K562 (cell line): ENCODE measurements around the gene SCN2B. TPM values are rescaled to one million over a fixed set of nuclear protein-coding genes. Genes with fewer than 3 reads are reported as not detected.

Experiments used
- ATAC-seq: fragments of 200-7000 bp; cut with Tn5 transposase; 3 replicates; pipeline ENCODE4 v1.9.1; 2020; ENCODE audit warnings: moderate library complexity
- BruUV-seq: library from RNA; stranded (reverse); fragments of 400-500 nt; replicated peaks from 2 replicates; lab custom pipeline; 2021; lab: Mats Ljungman, UMichigan
- CTCF ChIA-PET: fragments of 300-600 bp; formaldehyde crosslinking; extraction: SDS; loops from one replicate; lab custom pipeline; 2021; ENCODE audit warnings: low intra/inter-chr PET ratio; lab: Yijun Ruan, JAX
- POLR2A ChIA-PET: fragments of 300-600, 350-650 bp; sonication (Branson Sonifier 250); formaldehyde crosslinking; extraction: SDS; loops from one replicate; lab custom pipeline; 2021; ENCODE audit warnings: antibody characterized with exemption, inconsistent platforms; lab: Yijun Ruan, JAX
- DNase-seq, 4 experiments: peaks; one replicate each; pipeline versions ENCODE4 v3.0.0 to v3.0.0-alpha.2; 2011 to 2018; ENCODE audit warnings: low spot score in 3 of 4, mixed read lengths in 3 of 4; ENCODE audit errors: extremely low read depth in 1 of 4
- FAIRE-seq: peaks from 2 replicates; lab custom pipeline; 2011; peaks lifted over from hg19 to GRCh38; lab: Jason Lieb, UNC
- H2AFZ ChIP-seq: 2 replicates; pipeline ENCODE4 v1.6.0; 2011; ENCODE audit warnings: low read depth, low read length, control low read depth, inconsistent platforms
- H3K27ac ChIP-seq: fragments of 200-600 bp; 3 replicates; pipeline ENCODE4 v1.8.0; 2011; ENCODE audit warnings: low read depth, mild to moderate bottlenecking, control low read depth, inconsistent platforms, low read length, moderate library complexity, mixed read lengths; ENCODE audit errors: extremely low read depth
- H3K27me3 ChIP-seq, 2 experiments: fragments of 300-600 bp in 1 of 2; 2 replicates in 1 of 2; 3 replicates in 1 of 2; pipeline versions ENCODE4 v1.6.0 to v1.8.0; 2011; ENCODE audit warnings: inconsistent platforms in 2 of 2, low read length in 2 of 2, mild to moderate bottlenecking in 1 of 2, mixed read lengths in 1 of 2, moderate library complexity in 1 of 2; ENCODE audit not compliant: control insufficient read depth in 2 of 2, insufficient read depth in 2 of 2
- H3K36me3 ChIP-seq: fragments of 300-600 bp; 3 replicates; pipeline ENCODE4 v1.8.0; 2011; ENCODE audit warnings: mild to moderate bottlenecking, low read length, inconsistent platforms; ENCODE audit not compliant: control insufficient read depth, insufficient read depth
- H3K4me1 ChIP-seq, 2 experiments: fragments of 200-600 bp in 1 of 2; replicated peaks in 1 of 2; 2 replicates in 1 of 2; 3 replicates in 1 of 2; pipeline versions ENCODE4 v1.5.1 to v1.8.0; 2011; ENCODE audit warnings: inconsistent platforms in 2 of 2, low read length in 2 of 2, mild to moderate bottlenecking in 1 of 2, mixed read lengths in 1 of 2, moderate library complexity in 1 of 2; ENCODE audit not compliant: control insufficient read depth in 2 of 2, insufficient read depth in 2 of 2
- H3K4me2 ChIP-seq: 2 replicates; pipeline ENCODE4 v1.6.1; 2011; ENCODE audit warnings: low read length, control low read depth, inconsistent platforms, mixed read lengths; ENCODE audit not compliant: insufficient read depth
- H3K4me3 ChIP-seq: fragments of 200-600 bp; sonication (generic), shearing (Covaris generic); 2 replicates; pipeline ENCODE4 v1.5.1; 2016; ENCODE audit warnings: control low read depth, inconsistent platforms
- H3K79me2 ChIP-seq: fragments of 200-600 bp; 3 replicates; pipeline ENCODE4 v1.8.0; 2011; ENCODE audit warnings: low read length, inconsistent platforms; ENCODE audit not compliant: control insufficient read depth, insufficient read depth
- H3K9ac ChIP-seq, 2 experiments: 2 replicates each; pipeline versions ENCODE4 v1.6.0 to v1.6.1; 2011; ENCODE audit warnings: low read depth in 2 of 2, low read length in 2 of 2, control low read depth in 1 of 2, inconsistent platforms in 1 of 2, mild to moderate bottlenecking in 1 of 2, mixed read lengths in 1 of 2; ENCODE audit not compliant: insufficient read depth in 1 of 2
- H3K9me1 ChIP-seq: one replicate; pipeline ENCODE4 v1.6.0; 2011; ENCODE audit warnings: inconsistent platforms, mild to moderate bottlenecking, low read length, moderate library complexity; ENCODE audit not compliant: control insufficient read depth, insufficient read depth
- H3K9me3 ChIP-seq: replicated peaks from 2 replicates; pipeline ENCODE4 v1.5.1; 2011; ENCODE audit warnings: low read depth, low read length, inconsistent platforms; ENCODE audit not compliant: control insufficient read depth, insufficient read depth
- H4K20me1 ChIP-seq: replicated peaks from 2 replicates; pipeline ENCODE4 v1.6.1; 2011; ENCODE audit warnings: low read length, inconsistent platforms, mixed read lengths; ENCODE audit not compliant: control insufficient read depth, insufficient read depth
- GTF2E2 ChIP-seq: fragments of 200-800 bp; sonication (Bioruptor generic); IDR thresholded peaks from 2 replicates; pipeline ENCODE4 v1.6.1; 2016; ENCODE audit warnings: missing genetic modification characterization, missing compliant biosample characterization
- SMARCE1 ChIP-seq: fragments of 450-650 bp; IDR thresholded peaks from 2 replicates; pipeline ENCODE4 v1.7.1; 2016; ENCODE audit warnings: mild to moderate bottlenecking
- STAT5B ChIP-seq: fragments of 250-450 bp; sonication (Bioruptor Pico); IDR thresholded peaks from 2 replicates; pipeline ENCODE4 v1.8.0; 2021; ENCODE audit warnings: mild to moderate bottlenecking, inconsistent platforms
- ZNF263 ChIP-seq: sonication (generic); formaldehyde crosslinking; IDR thresholded peaks from 2 replicates; pipeline ENCODE4 v1.8.0; 2022; ENCODE audit warnings: mild to moderate bottlenecking, missing genetic modification reagents, borderline replicate concordance
- ZNF785 ChIP-seq: fragments of 250-450 bp; sonication (Bioruptor Pico); IDR thresholded peaks from 2 replicates; pipeline ENCODE4 v1.4.0; 2020; ENCODE audit warnings: mild to moderate bottlenecking
- WGBS: fragments of 100-300 bp; shearing (Covaris generic); methylation state at CpG from one replicate; pipeline ENCODE4 v1.1.6; 2016; ENCODE audit warnings: low coverage, mixed read lengths; ENCODE audit not compliant: insufficient coverage; ENCODE audit errors: missing lambda C conversion rate; 5-methylcytosine and 5-hydroxymethylcytosine counted together
- in situ Hi-C: fragments of 300-500 bp; cut with MboI; formaldehyde crosslinking; loops from 4 replicates; pipeline ENCODE4 v1.15.0; 2018; ENCODE audit warnings: inconsistent platforms, mixed read lengths
- intact Hi-C: fragments of 100-400 bp; cut with micrococcal nuclease; formaldehyde crosslinking; loops from 2 replicates; pipeline ENCODE4 v1.14.2; 2022
- polyA plus RNA-seq, 8 experiments: library from polyadenylated mRNA; depleted of rRNA in 4 of 8; stranded (reverse) in 5 of 8; unstranded in 3 of 8; fragments of >200 nt; fragmentation: Nextera tagmentation in 2 of 8; fragmentation: Illumina TruSeq in 1 of 8; extraction: Ambion mirVana in 2 of 8; extraction: Trizol in 1 of 8; gene quantifications; 2 replicates each; pipeline versions ENCODE4 v1.2.1 to v1.2.3, GENCODE V29; 2011 to 2014; ENCODE audit warnings: inconsistent platforms in 1 of 8, missing spikeins in 1 of 8
- total RNA-seq, 7 experiments: library from RNA; depleted of rRNA in 6 of 7; stranded (reverse); fragments of >200 nt in 6 of 7; fragmentation: Illumina TruSeq in 2 of 7; extraction: Trizol in 2 of 7; gene quantifications; 2 replicates each; pipeline versions ENCODE4 v1.2.1 to v1.2.3, GENCODE V29; 2011 to 2021; ENCODE audit warnings: low replicate concordance in 1 of 7
- TF ChIP-seq, protein P1 (sequence below): fragments of 450-650 bp; formaldehyde crosslinking; IDR thresholded peaks from 2 replicates; pipeline ENCODE4 v1.4.0; 2020; ENCODE audit warnings: mild to moderate bottlenecking, moderate library complexity
- TF ChIP-seq, protein P2 (sequence below): fragments of 450-650 bp; IDR thresholded peaks from 2 replicates; pipeline ENCODE4 v1.7.0; 2016; ENCODE audit warnings: borderline replicate concordance
- TF ChIP-seq, protein P3 (sequence below): fragments of 450-650 bp; IDR thresholded peaks from 2 replicates; pipeline ENCODE4 v1.6.1; 2016; ENCODE audit warnings: low read depth

Gene SCN2B
- total and polyA plus RNA-seq, 9 of the 15 experiments (the other 6 are each of a cell fraction or from before 2014, with no cell fraction given): not detected

DNA sequence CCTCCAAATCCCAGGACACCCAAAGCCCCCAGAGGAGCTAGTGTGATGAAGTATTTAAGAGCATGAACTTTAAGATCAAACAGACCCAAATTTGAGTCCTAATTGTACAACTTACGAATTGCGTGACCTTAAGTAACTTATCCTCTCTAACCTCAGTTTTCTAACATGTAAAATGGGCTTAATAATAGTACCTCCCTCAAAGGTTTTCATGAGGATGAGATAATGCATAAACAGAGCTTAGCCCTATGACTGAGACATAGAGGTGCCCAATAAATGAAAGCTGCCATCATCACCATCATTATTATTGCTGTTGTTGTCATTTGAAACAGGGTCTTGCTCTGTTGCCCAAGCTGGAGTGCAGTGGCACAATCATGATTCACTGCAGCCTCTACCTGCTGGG lies 9.2 kb downstream of the SCN2B start (continued):
- TF ChIP-seq, protein P1, sequence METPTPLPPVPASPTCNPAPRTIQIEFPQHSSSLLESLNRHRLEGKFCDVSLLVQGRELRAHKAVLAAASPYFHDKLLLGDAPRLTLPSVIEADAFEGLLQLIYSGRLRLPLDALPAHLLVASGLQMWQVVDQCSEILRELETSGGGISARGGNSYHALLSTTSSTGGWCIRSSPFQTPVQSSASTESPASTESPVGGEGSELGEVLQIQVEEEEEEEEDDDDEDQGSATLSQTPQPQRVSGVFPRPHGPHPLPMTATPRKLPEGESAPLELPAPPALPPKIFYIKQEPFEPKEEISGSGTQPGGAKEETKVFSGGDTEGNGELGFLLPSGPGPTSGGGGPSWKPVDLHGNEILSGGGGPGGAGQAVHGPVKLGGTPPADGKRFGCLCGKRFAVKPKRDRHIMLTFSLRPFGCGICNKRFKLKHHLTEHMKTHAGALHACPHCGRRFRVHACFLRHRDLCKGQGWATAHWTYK: no peak

DNA sequence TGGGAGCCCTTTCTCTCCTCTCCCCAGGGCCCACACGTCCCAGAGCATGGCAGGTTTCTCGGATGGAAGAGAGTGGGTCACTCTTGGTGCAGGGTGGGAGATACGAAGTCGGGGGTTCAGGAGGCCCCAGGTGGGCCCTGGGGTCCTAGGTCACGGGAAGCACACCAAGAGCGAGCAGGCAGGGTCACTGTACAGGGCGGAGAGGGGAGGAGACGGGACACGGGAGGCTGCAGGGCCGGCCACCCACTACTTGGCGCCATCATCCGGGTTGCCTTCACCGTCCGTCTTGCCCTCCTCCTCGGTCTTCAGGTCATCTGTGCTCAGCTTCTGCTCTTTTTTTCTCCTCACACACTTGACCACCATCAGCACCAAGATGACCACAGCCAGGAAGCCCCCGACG lies 9.8 kb downstream of the SCN2B start:
- in situ Hi-C loops: no loop called here
- Histone ChIP-seq H3K4me1 (peaks cover 0 to 9% of the 10 kb centered on the region in 2 experiments; a peak in 2 of 5 replicates), H3K36me3 (no peaks in the 10 kb centered on the region), H3K27ac (no peak overlapping the region), H3K27me3 (peaks cover 22 to 85% of the 10 kb centered on the region in 2 experiments; a peak in 4 of 5 replicates), H3K9me1 (no peaks in the 10 kb centered on the region), H3K9ac (no peak overlapping the region), H4K20me1 (peaks cover 22% of the 10 kb centered on the region), H3K4me3 (no peak overlapping the region), H3K4me2 (no peak overlapping the region), H2AFZ (no peak overlapping the region), H3K9me3 (no peaks in the 10 kb centered on the region), H3K79me2 (no peaks in the 10 kb centered on the region)
- intact Hi-C loops: no loop called here
- POLR2A ChIA-PET: interaction anchor here (1.3 kb wide), 1 partner anchor 10 kb away, joined by 7 read pairs; no protein-coding TSS in a partner anchor
- FAIRE-seq (no peak), ATAC-seq (no peak), DNase-seq (no peak)
- CTCF ChIA-PET: interaction anchor here (0.6 kb wide), 1 partner anchor 250 kb away, joined by 3 read pairs; no protein-coding TSS in a partner anchor
- WGBS: 0% methylated on average over 13 of the region's 17 CpGs
- BruUV-seq: no TSS peak
- TF ChIP-seq SMARCE1 (no peak), GTF2E2 (tag) (no peak), ZNF785 (CRISPR knock-in tag) (no peak), STAT5B (CRISPR knock-in tag) (no peak), ZNF263 (CRISPR knock-in tag) (no peak)
- TF ChIP-seq, protein P2, sequence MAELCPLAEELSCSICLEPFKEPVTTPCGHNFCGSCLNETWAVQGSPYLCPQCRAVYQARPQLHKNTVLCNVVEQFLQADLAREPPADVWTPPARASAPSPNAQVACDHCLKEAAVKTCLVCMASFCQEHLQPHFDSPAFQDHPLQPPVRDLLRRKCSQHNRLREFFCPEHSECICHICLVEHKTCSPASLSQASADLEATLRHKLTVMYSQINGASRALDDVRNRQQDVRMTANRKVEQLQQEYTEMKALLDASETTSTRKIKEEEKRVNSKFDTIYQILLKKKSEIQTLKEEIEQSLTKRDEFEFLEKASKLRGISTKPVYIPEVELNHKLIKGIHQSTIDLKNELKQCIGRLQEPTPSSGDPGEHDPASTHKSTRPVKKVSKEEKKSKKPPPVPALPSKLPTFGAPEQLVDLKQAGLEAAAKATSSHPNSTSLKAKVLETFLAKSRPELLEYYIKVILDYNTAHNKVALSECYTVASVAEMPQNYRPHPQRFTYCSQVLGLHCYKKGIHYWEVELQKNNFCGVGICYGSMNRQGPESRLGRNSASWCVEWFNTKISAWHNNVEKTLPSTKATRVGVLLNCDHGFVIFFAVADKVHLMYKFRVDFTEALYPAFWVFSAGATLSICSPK: no peak
- TF ChIP-seq, protein P3, sequence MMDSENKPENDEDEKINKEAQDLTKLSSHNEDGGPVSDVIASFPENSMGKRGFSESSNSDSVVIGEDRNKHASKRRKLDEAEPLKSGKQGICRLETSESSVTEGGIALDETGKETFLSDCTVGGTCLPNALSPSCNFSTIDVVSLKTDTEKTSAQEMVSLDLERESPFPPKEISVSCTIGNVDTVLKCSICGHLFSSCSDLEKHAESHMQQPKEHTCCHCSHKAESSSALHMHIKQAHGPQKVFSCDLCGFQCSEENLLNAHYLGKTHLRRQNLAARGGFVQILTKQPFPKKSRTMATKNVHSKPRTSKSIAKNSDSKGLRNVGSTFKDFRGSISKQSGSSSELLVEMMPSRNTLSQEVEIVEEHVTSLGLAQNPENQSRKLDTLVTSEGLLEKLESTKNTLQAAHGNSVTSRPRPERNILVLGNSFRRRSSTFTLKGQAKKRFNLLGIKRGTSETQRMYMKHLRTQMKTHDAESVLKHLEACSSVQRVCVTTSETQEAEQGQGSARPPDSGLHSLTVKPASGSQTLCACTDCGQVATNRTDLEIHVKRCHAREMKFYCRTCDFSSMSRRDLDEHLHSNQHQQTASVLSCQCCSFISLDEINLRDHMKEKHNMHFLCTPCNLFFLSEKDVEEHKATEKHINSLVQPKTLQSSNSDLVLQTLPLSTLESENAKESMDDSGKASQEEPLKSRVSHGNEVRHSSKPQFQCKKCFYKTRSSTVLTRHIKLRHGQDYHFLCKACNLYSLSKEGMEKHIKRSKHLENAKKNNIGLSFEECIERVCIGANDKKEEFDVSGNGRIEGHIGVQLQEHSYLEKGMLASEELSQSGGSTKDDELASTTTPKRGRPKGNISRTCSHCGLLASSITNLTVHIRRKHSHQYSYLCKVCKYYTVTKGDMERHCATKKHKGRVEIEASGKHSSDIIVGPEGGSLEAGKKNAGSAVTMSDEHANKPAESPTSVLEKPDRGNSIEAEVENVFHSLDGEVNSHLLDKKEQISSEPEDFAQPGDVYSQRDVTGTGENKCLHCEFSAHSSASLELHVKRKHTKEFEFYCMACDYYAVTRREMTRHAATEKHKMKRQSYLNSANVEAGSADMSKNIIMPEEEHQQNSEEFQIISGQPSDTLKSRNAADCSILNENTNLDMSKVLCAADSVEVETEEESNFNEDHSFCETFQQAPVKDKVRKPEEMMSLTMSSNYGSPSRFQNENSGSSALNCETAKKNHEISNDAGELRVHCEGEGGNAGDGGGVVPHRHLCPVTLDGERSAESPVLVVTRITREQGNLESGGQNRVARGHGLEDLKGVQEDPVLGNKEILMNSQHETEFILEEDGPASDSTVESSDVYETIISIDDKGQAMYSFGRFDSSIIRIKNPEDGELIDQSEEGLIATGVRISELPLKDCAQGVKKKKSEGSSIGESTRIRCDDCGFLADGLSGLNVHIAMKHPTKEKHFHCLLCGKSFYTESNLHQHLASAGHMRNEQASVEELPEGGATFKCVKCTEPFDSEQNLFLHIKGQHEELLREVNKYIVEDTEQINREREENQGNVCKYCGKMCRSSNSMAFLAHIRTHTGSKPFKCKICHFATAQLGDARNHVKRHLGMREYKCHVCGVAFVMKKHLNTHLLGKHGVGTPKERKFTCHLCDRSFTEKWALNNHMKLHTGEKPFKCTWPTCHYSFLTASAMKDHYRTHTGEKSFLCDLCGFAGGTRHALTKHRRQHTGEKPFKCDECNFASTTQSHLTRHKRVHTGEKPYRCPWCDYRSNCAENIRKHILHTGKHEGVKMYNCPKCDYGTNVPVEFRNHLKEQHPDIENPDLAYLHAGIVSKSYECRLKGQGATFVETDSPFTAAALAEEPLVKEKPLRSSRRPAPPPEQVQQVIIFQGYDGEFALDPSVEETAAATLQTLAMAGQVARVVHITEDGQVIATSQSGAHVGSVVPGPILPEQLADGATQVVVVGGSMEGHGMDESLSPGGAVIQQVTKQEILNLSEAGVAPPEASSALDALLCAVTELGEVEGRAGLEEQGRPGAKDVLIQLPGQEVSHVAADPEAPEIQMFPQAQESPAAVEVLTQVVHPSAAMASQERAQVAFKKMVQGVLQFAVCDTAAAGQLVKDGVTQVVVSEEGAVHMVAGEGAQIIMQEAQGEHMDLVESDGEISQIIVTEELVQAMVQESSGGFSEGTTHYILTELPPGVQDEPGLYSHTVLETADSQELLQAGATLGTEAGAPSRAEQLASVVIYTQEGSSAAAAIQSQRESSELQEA: no peak
